ENCODE results near the gene LTA4H. TPM values are rescaled to one million over a fixed set of nuclear protein-coding genes. Genes with fewer than 3 reads are reported as not detected.
A peak's percentile ranks its signal among the peaks of the same experiment; 100 is the strongest.

The LTA4H gene
- total and polyA plus RNA-seq, 9 donors = 82.8 to 282 (median 106) TPM

GRCh38 chr12:96078231-96079135, 43.1 kb upstream of the LTA4H start:
- Histone ChIP-seq H3K4me3 (no peak overlapping the region), H3K4me1 (ENCODE audit: insufficient read depth) (peaks cover 5% of the 10 kb centered on the region), H3K9me3 (no peaks in the 10 kb centered on the region), H3K27ac (no peak overlapping the region), H3K36me3 (no peaks in the 10 kb centered on the region), H3K27me3 (no peaks in the 10 kb centered on the region)
- WGBS, 3 donors = 2 to 6% (median 5%) methylated on average over 15 of the region's 15 CpGs
- TF ChIP-seq CTCF (IDR thresholded peaks at IDR 0.05) (no peak), POLR2A (IDR thresholded peaks at IDR 0.05) (no peak), EP300 (IDR thresholded peaks at IDR 0.05) (no peak)
- peak; percentile 11 to 59 (median 35) for DNase-seq
- intact Hi-C loops (cut with DNase I) = no loop called here

DNA sequence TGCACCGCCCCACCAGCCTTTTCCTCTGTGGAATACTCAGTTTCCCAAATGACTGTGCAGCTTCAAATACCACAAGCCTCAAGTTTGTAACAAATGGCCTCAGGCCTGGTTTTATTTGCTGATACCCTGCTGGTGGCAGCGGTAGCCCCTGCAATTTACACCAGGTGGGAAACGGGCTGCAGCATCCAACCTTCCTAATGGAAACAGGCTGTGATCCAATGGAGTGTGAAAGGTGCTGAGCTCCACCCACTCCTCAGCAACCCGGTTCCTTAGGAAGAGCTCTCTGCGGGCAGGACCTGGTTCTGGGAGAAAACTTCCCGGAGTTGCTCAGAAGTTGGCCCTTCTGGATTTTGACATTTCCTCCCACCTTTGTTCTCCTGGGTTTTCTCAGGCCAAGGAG, 41.7 kb upstream of the LTA4H start:
- intact Hi-C loops (cut with DNase I) = no loop called here
- Histone ChIP-seq H3K4me1 (ENCODE audit: insufficient read depth) (peaks cover 5% of the 10 kb centered on the region), H3K4me3 (no peak overlapping the region), H3K9me3 (no peaks in the 10 kb centered on the region), H3K36me3 (no peaks in the 10 kb centered on the region), H3K27ac (no peak overlapping the region), H3K27me3 (no peaks in the 10 kb centered on the region)
- no peak for TF ChIP-seq EP300 (IDR thresholded peaks at IDR 0.05)
- no peak for TF ChIP-seq POLR2A (IDR thresholded peaks at IDR 0.05)
- no peak for TF ChIP-seq CTCF (IDR thresholded peaks at IDR 0.05)
- DNase-seq = no peak
- 72 to 84% (median 74%) methylated on average over 6 of the region's 6 CpGs for WGBS, 3 donors

DNA sequence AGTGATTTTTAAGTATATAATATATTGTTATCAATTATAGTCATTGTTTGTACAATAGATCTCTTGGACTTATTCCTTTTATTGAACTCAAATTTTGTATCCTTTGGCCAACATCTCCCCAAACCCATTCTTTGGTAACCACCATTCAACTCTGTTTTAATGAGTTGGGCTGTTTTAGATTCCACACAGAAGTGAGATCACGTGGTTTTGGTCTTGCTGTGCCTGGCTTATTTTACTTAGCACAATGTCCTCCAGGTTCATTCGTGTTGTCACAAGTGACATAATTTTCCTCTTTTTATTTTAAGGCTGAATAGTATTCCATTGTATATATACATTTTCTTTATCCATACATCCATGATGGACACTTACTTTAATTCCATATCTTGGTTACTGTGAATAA, 40.2 kb upstream of the LTA4H start:
- intact Hi-C loops (cut with DNase I) = no loop called here
- H3K27ac ChIP-seq = no peak overlapping the region
- H3K4me3 ChIP-seq = no peak overlapping the region
- no peak for DNase-seq
- WGBS, 3 donors = 75 to 87% (median 82%) methylated on average over 2 of the region's 2 CpGs
- H3K27me3 ChIP-seq = no peaks in the 10 kb centered on the region
- no peaks in the 10 kb centered on the region for H3K9me3 ChIP-seq
- H3K36me3 ChIP-seq = no peaks in the 10 kb centered on the region
- H3K4me1 ChIP-seq (ENCODE audit: insufficient read depth) = peaks cover 5% of the 10 kb centered on the region
- TF ChIP-seq CTCF (IDR thresholded peaks at IDR 0.05) (no peak), POLR2A (IDR thresholded peaks at IDR 0.05) (no peak), EP300 (IDR thresholded peaks at IDR 0.05) (no peak)

- H3K9me3 ChIP-seq = no peaks in the 10 kb centered on the region
- H3K4me3 ChIP-seq = no peak overlapping the region
- DNase-seq = no peak
- H3K36me3 ChIP-seq = no peaks in the 10 kb centered on the region
- H3K27ac ChIP-seq = no peak overlapping the region
- TF ChIP-seq POLR2A (IDR thresholded peaks at IDR 0.05) = no peak
- no peak for TF ChIP-seq EP300 (IDR thresholded peaks at IDR 0.05)
- no peak for TF ChIP-seq CTCF (IDR thresholded peaks at IDR 0.05)
- intact Hi-C loops (cut with DNase I) = no loop called here
- 74 to 81% (median 79%) methylated on average over 7 of the region's 7 CpGs for WGBS, 3 donors
- H3K4me1 ChIP-seq (ENCODE audit: insufficient read depth) = peaks cover 5% of the 10 kb centered on the region
- H3K27me3 ChIP-seq = no peaks in the 10 kb centered on the region
These were observed 38.3 kb upstream of the LTA4H start for GRCh38 chr12:96073346-96074330.

Measured in ovary (tissue), 9 donors.